ENCODE results near the gene ZNF771.

GRCh38 chr16:30447512-30448226 lies 40.3 kb downstream of the ZNF771 start:
- TF ChIP-seq CTCF (IDR thresholded peaks at IDR 0.05) (no peak), POLR2A (IDR thresholded peaks at IDR 0.05) (no peak)
